GM18498 (cell line): ENCODE data around the gene CMPK1.

Experiments used
- ATAC-seq: cut with Tn5 transposase; IDR thresholded peaks from one replicate; pipeline ENCODE4 v1.9.1; 2021; ENCODE audit warnings: mild to moderate bottlenecking, moderate library complexity; ENCODE audit not compliant: unreplicated experiment

Gene CMPK1

DNA sequence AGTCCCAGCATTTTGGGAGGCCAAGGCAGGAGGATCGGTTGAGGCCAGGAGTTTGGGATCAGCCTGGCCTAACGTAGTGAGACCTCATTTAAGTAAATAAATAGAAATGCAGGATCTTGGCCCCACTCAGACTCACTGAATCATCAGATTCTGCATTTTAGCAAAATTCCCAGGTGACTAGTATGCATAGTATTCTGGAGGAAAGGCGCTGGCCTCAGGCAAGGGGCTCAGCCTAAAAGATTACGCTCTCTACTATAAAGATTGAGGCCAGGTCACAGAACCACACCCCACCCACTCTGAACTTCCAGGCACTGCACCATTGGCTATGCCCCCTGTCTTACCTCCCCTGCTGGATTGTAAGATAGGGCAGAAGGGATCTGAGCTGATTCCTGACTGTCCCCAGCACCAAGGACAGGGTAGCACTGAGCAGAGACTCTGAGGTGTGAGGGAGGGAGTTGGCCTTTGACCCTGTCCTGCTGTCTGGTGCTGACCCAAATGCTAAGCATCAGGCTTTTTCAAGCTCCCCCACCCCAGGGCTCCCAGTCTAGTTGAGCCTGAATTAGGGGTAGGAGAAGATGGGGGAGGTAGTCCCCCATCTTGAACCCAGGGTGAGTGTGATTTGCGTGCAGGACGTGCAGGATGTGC, 85.2 kb downstream of the CMPK1 start:
- ATAC-seq = no peak

DNA sequence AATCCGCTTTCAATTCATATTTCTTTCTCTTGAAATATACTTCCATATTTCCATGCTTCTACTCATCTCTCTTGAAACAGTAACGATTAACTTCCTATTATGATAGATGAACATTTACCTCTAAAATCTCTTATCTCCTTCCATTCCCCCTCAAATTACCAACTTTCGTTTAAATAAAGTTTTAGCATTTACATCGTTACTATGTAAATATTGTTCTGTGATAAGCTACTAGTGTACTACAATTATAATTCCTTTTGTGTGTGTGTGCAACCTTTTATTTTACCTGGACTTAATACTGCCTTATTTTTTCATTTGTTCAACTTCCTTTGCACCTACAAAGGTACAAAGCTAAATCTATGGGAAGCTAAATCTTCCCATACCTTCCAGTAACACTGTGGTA, 87.0 kb downstream of the CMPK1 start:
- no peak for ATAC-seq

DNA sequence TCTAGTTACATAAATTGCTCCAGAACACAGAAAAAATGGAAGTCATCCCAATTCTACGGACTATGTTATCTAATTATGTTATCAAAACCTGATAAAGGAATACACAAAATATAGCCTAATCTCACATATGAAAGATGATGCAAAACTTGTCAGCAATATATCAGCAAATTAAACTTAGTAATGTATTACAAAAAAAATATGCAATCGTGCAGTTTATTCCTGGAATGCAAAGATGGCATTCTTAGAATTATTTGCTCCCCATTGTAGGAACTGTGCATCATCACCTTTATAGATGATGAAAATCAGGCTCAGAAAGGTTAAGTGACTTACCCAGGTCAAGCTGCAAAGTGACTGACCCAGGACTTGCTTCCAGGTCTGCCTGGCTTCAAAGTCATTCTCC, 90.3 kb downstream of the CMPK1 start:
- ATAC-seq = no peak

DNA sequence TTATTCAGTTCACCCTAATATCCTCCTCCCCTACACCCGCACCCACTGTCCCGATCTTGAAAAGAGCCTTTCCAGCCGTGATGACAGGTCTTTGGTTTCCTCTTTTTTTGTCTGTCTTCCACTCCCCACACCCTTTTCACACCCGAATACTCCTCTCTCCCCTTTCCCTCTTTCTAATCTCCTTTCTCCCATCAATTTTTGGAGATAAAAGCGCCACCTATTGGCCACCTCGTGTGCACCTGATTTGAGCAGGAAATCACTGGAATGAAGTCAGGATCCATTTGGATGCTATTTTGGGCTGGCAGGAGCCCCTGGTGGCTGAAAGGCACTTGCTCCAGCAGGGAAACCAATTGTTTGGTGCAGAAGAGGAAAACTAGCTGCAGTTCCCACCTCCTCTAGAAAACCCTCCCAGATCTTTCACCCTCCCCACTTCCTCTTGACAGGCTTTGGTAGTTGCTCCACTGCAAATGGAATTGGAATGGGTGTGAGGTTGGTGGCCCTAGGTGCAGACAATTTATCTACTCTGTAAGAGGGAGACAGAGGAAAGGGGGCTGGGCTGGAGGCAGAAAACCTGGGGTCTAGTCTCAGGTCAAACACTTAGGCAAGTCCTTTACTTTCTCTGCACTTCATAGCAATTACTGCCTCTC, 90.9 kb downstream of the CMPK1 start:
- no peak for ATAC-seq
